Fibroblast of skin of left quadriceps (primary cell): ENCODE results near the gene CRTC2.

ENCODE experiments used
- DNase-seq, 2 experiments: peaks; one replicate each; pipeline ENCODE4 v3.0.0-alpha.2; 2013; ENCODE audit warnings: low read depth in 2 of 2

Gene CRTC2

GRCh38 chr1:153945795-153946621, 12.4 kb downstream of the CRTC2 start:
- no peak for DNase-seq

- DNase-seq = no peak
These were observed 13.1 kb downstream of the CRTC2 start for GRCh38 chr1:153945131-153945794.

DNA sequence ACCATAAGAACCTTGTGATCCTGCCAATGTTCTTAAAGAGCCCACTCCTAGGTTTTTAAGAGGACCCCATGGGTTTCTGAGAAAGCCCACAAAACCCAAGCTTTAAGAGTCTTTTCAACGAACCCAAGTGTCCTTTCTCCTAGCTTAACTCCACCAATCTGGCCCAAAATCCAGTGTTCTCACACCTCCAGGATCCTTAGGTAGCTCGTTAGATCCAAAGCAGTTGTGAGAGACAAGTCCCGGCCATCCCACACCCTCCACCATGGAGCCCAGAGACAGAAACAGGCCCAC, 13.6 kb downstream of the CRTC2 start:
- no peak for DNase-seq

GRCh38 chr1:153944005-153944826, 14.2 kb downstream of the CRTC2 start:
- no peak for DNase-seq

GRCh38 chr1:153942766-153943549, 15.5 kb downstream of the CRTC2 start:
- no peak for DNase-seq

DNA sequence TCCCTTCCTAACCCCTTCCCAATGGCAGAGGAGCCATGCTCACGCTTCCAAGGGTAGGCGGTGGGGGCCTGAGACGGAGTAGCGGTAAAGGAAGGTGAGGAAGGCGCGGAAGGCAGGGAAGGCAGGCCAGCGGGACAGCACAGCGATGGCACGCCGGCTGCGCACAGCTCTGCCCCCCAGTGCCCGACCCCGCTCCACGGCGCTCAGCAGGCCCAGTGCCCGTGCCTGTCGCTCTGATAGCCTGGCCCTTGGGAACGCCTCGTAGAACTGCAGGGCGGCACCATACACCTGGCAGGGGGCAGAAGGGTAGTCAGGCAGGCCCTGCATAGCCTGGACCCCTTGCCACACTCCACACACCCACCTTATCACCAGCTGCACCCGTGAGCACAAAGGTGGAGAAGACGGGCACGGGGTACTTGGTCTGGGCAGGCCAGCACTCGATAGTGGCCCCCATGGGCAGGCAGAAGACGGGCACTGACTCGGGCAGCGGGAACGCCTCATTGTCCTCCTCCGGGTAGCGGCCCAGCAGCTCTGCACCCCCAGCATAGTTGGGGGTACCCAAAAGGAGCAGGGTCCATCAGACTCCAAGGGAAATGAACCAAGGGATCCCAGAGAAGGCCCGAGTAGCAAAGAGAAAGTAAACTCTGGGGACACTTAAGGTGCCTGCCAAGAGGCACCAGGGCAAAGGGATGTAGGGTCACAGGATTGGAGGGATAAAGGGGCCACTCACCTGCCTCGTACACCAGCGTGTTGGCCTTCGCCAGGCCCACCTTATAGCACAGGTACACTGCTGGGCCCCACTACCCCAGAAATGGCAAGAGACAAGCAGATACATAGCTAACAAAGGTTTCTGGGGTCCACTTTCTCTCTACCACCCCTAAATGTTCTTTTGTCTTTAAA, 16.3 kb downstream of the CRTC2 start:
- no peak for DNase-seq

- no peak for DNase-seq
These were observed 17.7 kb downstream of the CRTC2 start for GRCh38 chr1:153940756-153941155.

- DNase-seq = no peak
These were observed 18.9 kb downstream of the CRTC2 start for GRCh38 chr1:153939476-153939875.

GRCh38 chr1:153938996-153939395, 19.4 kb downstream of the CRTC2 start:
- no peak for DNase-seq

DNA sequence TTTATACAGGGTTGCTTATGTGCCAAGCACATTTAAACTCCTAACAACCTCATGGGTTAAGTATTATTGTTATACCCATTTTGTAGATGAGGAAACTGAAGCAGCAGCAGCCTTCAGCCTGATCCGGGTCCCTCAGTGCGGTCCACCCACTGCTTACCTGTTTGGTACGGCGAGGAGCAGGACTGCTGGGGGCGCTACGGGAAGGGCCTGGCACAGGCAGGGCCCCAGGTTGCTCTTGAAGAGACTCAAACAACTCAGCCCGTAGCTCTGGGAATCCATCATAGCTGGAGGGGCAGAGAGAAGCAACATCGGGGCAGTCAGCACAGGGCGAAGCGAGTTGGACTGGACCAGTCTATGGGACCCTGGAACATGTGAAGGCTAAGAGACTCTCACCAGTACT, 21.1 kb downstream of the CRTC2 start:
- no peak for DNase-seq

GRCh38 chr1:153936011-153936802, 22.2 kb downstream of the CRTC2 start:
- DNase-seq = no peak

- no peak for DNase-seq
These were observed 23.7 kb downstream of the CRTC2 start for GRCh38 chr1:153934746-153935145.

GRCh38 chr1:153933955-153934354, 24.5 kb downstream of the CRTC2 start:
- no peak for DNase-seq

GRCh38 chr1:153933430-153933829, 25.0 kb downstream of the CRTC2 start:
- DNase-seq = no peak

GRCh38 chr1:153932156-153933131, 26.0 kb downstream of the CRTC2 start:
- DNase-seq = no peak

GRCh38 chr1:153929981-153930948, 28.1 kb downstream of the CRTC2 start:
- no peak for DNase-seq

- DNase-seq = no peak
These were observed 29.0 kb downstream of the CRTC2 start for GRCh38 chr1:153929426-153929825.
